ENCODE measurements around the gene ZSWIM4.

DNA sequence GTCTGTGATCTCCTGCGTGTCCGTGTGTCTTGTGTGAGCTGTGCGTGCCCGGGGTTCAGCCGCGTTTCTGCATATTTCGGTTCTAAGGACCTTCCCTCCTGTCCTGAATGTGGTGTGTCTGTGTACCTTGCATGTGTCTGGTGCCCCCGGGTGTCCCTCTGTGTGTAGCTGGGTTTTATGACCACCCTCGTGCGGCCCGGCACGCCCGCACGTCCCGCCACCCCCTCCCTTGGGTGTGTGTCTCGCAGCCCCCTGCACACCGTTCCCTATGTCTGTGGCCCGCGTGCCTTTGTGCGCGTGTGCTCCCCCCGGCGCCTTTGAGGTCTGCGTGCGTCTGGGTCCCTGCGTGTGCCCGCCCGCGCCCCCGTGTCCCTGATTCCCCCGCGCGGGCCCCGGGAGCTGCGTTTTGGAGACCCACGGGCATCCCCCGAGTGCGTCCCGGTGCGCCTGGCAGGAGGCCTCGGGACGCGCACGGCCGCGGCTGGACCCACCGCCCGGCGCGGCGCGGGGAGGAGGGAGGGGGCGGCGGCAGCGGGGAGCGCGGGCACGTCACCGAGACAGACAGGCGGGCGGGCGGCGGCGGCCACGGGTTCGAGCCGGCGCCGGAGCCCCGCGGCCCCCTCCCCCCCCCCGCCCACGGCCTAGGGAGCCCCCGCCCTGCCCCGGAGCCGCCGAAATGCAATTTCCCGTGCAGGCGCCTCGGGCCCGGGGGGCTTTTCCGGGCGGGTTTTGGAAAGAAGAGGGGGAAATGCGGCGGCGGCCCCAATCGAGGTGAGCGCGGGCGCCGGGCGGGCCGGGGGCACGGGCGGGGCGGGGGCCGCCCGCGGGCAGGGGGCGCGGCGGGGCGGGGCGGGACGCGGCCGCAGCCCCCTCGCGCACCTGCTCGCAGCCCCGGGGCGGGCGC, 69.7 kb downstream of the ZSWIM4 start:
- TF ChIP-seq POLR2AphosphoS5 (IDR thresholded peaks at IDR 0.05) = no peak
- TF ChIP-seq POLR2A (IDR thresholded peaks at IDR 0.05) = no peak
